ENCODE results near the gene TRMT10A.

The TRMT10A gene

DNA sequence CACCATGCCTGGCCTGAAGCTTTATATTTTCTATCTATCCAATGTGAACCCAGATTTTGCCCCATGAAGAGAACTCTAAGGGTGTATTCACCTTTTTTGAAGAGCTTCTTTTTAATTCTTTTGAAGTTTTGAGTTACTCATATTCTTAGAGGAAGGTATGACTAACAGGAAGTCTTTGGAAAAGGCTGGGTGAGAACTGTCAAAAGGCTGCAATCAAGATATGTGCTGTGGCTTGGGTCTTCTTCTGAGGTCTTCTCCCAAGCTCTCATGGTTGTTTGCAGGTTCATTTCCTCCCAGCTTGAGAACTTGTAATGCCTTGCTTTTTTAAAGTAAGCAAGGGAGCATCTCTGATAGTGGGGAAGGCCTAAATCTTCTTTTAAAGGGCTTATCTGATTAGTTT, 56.1 kb downstream of the TRMT10A start:
- H3K27me3 Mint-ChIP-seq = no peaks in the 10 kb centered on the region
- peak overlapping the region; percentile 86 for H3K27ac Mint-ChIP-seq
- H3K9me3 Mint-ChIP-seq = peaks cover 6% of the 10 kb centered on the region
- peaks cover 65% of the 10 kb centered on the region for H3K4me1 Mint-ChIP-seq
- H3K36me3 Mint-ChIP-seq = peaks cover 1% of the 10 kb centered on the region
- H3K4me3 Mint-ChIP-seq = peak overlapping the region; percentile 66

DNA sequence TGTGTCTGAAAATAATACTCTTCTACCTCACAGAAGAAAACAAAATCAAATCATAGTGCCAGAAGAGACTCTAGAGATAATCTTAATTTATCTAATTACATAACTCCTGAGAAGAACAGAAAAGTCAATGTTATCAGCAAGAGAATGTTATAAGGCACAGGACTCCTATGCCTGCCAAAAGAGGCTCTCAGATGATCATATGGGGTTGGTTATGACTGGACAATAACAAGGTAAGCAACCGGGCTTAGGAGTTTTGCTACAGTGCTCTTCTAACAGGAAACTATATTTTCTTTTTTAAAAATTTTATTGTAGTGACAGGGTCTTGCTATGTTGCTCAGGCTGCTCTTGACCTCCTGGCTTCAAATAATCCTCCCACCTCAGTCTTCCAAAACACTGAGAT, 56.5 kb downstream of the TRMT10A start:
- H3K4me3 Mint-ChIP-seq = peak overlapping the region; percentile 66
- H3K27ac Mint-ChIP-seq = peak overlapping the region; percentile 86
- no peaks in the 10 kb centered on the region for H3K27me3 Mint-ChIP-seq
- H3K36me3 Mint-ChIP-seq = peaks cover 1% of the 10 kb centered on the region
- peaks cover 65% of the 10 kb centered on the region for H3K4me1 Mint-ChIP-seq
- peaks cover 6% of the 10 kb centered on the region for H3K9me3 Mint-ChIP-seq

- Mint-ChIP-seq H3K27me3 (no peaks in the 10 kb centered on the region), H3K4me3 (peak overlapping the region; percentile 0), H3K9me3 (peaks cover 6% of the 10 kb centered on the region), H3K36me3 (no peaks in the 10 kb centered on the region), H3K27ac (peak overlapping the region; percentile 86), H3K4me1 (peaks cover 65% of the 10 kb centered on the region)
These were observed 57.1 kb downstream of the TRMT10A start for GRCh38 chr4:99506781-99507180.

DNA sequence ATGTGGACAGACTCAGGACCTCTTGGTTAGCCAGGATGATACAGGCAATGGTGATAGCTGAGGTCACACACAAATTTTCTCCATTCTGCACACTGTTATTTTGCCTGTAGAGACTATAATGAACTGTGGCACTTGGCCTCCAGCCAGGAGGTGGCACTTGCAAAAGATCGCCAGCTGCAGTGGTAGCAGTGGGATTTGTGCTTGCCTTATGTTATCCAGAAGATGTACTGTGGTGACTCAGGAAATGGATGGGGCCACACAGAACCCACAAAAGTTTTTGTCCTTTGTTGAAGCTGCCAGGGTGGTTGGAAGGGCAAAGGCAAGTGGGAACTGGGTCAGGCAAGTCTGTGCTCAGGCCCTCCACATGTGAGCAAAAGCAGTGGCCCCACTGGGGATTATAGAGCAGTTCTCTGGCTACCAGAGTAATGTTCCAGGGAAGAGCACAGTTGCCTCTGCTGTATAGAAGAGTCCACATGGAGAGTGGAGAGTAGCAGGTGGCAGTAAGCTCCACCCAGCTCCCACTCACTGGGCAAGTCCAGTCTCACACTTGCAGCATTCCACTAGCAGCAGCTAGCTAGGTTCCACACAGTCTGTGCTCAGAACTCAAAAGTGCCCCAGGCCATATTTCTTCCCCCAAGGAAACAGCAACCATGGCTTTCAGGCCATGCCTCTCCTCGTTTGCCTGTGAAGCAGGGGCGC, 58.9 kb downstream of the TRMT10A start:
- no peak overlapping the region for H3K4me3 Mint-ChIP-seq
- H3K36me3 Mint-ChIP-seq = no peaks in the 10 kb centered on the region
- peaks cover 2% of the 10 kb centered on the region for H3K9me3 Mint-ChIP-seq
- H3K4me1 Mint-ChIP-seq = peaks cover 54% of the 10 kb centered on the region
- no peak overlapping the region for H3K27ac Mint-ChIP-seq
- H3K27me3 Mint-ChIP-seq = no peaks in the 10 kb centered on the region

Data from activated naive CD4-positive, alpha-beta T cell treated with anti-CD3 and anti-CD28 coated beads, Interleukin-2, amount 50 U/mL, for 24 hours (primary cell).